CD4-positive, alpha-beta T cell treated with Interleukin-21 for 1 hour (primary cell): ENCODE results near the gene ING5.

Experiments
- DNase-seq: peaks from one replicate; pipeline ENCODE4 v3.0.0-alpha.2; 2020

The ING5 gene

DNA sequence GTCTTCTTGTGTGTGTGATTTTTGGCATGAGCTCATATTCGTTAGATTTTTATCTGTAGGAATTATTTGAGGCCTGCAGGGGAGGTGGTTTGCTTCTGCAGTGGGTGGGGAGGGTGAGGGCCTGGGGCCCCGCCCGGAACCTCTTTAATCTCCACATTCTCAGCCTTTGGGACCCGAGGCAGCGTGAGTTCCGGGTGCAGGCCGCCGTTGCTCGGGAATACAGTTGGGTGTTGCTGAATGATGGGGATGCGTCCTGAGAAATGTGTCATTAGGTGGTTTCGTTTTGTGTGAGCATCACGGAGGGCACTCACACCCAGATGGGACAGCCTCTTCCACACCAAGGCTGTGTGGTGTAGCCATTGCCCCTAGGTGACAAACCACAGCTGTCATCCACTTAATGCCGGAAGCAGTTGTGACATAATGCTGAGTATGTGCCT is 61.1 kb downstream of the ING5 start:
- DNase-seq: peak; percentile 86

- peak; percentile 54 for DNase-seq
These were observed 61.9 kb downstream of the ING5 start for GRCh38 chr2:241763551-241764274.

GRCh38 chr2:241764275-241765241 is 62.7 kb downstream of the ING5 start:
- DNase-seq: no peak

GRCh38 chr2:241767464-241768250 is 65.8 kb downstream of the ING5 start:
- no peak for DNase-seq

GRCh38 chr2:241768251-241768711 is 66.4 kb downstream of the ING5 start:
- no peak for DNase-seq

- no peak for DNase-seq
These were observed 67.0 kb downstream of the ING5 start for GRCh38 chr2:241768850-241769249.

- no peak for DNase-seq
These were observed 68.0 kb downstream of the ING5 start for GRCh38 chr2:241769819-241770184.

GRCh38 chr2:241770185-241770935 is 68.5 kb downstream of the ING5 start:
- no peak for DNase-seq

GRCh38 chr2:241770936-241771285 is 69.1 kb downstream of the ING5 start:
- DNase-seq: no peak

- DNase-seq: no peak
These were observed 69.6 kb downstream of the ING5 start for GRCh38 chr2:241771286-241772062.

- DNase-seq: peak; percentile 64
These were observed 70.2 kb downstream of the ING5 start for GRCh38 chr2:241772063-241772499.

- no peak for DNase-seq
These were observed 71.9 kb downstream of the ING5 start for GRCh38 chr2:241773511-241774418.

GRCh38 chr2:241774419-241775222 is 72.8 kb downstream of the ING5 start:
- no peak for DNase-seq

GRCh38 chr2:241775223-241776177 is 73.7 kb downstream of the ING5 start:
- DNase-seq: no peak

DNA sequence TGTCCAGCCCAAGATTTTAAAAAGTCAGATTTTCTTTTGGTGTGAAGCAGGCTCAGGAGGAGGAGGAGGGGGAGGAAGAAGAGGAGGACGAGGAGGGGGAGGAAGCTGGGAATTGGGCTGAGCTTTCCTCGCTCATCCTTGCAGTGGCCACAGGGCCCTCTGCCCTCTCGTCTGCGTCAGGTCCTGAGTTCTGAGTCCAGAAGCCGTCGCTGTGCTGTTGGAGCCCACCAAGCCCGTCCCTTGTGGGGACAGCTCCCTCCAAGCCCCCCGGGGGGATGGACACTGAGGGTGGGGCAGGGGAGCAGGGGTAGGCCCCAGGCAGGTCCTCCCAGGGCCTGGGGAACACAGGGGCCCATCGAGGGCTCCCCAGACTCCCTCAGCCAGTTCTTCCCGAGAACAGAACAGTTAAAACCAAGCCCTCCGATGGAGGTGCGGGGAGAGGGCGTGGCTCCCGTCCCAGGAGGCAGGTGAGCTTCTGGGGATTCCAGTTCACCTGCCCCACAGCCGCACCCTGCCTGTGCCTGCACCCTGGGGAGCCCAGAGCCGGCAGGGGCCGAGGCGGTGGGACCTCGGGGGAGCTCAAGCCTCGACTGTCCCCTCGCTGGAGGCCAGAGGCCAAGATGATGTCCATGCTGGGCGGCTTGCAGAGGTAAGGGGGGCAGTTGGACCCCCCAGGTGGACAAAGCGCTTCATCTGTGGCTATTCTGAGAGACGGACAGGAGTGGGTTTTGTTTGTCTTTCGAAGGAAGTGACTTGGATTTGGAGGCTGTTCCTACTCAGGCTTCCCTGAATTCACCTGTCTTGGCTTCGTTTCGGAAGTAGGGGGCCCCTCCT is 74.7 kb downstream of the ING5 start, which contains the start of gene GAL3ST2:
Gene GAL3ST2 (plus strand): TSS at position 487 of the 834 bp plus-strand sequence. CDS start 134 bp downstream, at position 621.
- DNase-seq: no peak

DNA sequence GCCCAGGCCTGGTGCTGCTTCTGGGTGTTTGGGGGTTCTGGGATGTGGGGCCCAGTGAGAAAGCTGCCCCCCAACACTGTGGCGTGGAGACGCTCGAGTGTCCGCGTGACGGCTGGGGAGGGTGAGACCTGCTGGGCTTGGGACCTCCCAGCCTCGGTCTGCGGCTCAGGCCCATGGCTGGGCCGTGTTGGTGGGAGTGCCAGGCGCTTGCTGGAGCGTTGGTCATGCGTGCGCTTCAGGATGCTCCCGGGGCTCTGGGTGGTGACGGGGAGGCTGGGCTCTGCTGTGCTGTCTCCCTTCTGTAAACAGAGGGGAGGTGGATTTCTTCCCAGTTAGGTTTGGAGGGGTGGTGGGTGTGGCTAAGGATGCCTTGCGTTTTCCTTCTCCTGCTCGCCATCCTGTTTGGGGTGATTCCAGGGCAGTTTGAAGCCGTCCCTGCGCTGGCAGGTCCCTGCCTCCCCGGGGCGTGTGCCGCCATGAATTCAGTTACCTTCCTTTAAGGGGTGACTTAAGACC is 75.4 kb downstream of the ING5 start:
- DNase-seq: no peak
